IMR-90 (cell line): ENCODE results near the gene ESAM. TPM values are rescaled to one million over a fixed set of nuclear protein-coding genes. Genes with fewer than 3 reads are reported as not detected.

Source experiments
- ATAC-seq: fragments of 200-7000 bp; cut with Tn5 transposase; 2 replicates; pipeline ENCODE4 v1.9.1; 2020; ENCODE audit warnings: low read depth, mild to moderate bottlenecking, moderate library complexity
- BruUV-seq: library from RNA; stranded (reverse); fragments of 400-500 nt; replicated peaks from 2 replicates; lab custom pipeline; 2021; lab: Mats Ljungman, UMichigan
- CTCF ChIA-PET: fragments of 300-600 bp; formaldehyde crosslinking; extraction: SDS; loops from one replicate; lab custom pipeline; 2021; ENCODE audit warnings: antibody characterized with exemption; lab: Yijun Ruan, JAX
- POLR2A ChIA-PET: fragments of 300-600 bp; sonication (Branson Sonifier 250); formaldehyde crosslinking; loops from one replicate; lab custom pipeline; 2022; ENCODE audit warnings: antibody characterized with exemption; ENCODE audit not compliant: unreplicated experiment; lab: Charles Lee
- DNase-seq: peaks from one replicate; pipeline ENCODE4 v3.0.0; 2013
- H2AFZ ChIP-seq: replicated peaks from 2 replicates; pipeline ENCODE3; 2013; ENCODE audit warnings: low read length, mild to moderate bottlenecking; ENCODE audit not compliant: poor library complexity
- H2AK5ac ChIP-seq: 2 replicates; pipeline ENCODE4 v1.6.1; 2013; ENCODE audit warnings: low read depth, low read length, inconsistent platforms
- H2AK9ac ChIP-seq: replicated peaks from 2 replicates; pipeline ENCODE3; 2013; ENCODE audit warnings: mild to moderate bottlenecking, low read depth, low read length, moderate library complexity; ENCODE audit not compliant: poor library complexity
- H2BK120ac ChIP-seq: 2 replicates; pipeline ENCODE4 v1.6.1; 2013; ENCODE audit warnings: low read depth, low read length, inconsistent platforms
- H2BK15ac ChIP-seq: 3 replicates; pipeline ENCODE4 v1.6.1; 2013; ENCODE audit warnings: low read depth, low read length, inconsistent platforms
- H2BK20ac ChIP-seq: 2 replicates; pipeline ENCODE4 v1.6.1; 2013; ENCODE audit warnings: low read depth, mild to moderate bottlenecking, inconsistent platforms, low read length, moderate library complexity
- H2BK5ac ChIP-seq: 2 replicates; pipeline ENCODE4 v1.6.1; 2013; ENCODE audit warnings: mild to moderate bottlenecking, low read depth, low read length, inconsistent platforms; ENCODE audit not compliant: poor library complexity, severe bottlenecking
- H3K14ac ChIP-seq: replicated peaks from 2 replicates; pipeline ENCODE4 v1.6.1; 2013; ENCODE audit warnings: low read depth, low read length, inconsistent platforms
- H3K18ac ChIP-seq: 2 replicates; pipeline ENCODE4 v1.6.1; 2013; ENCODE audit warnings: low read depth, low read length, control low read depth
- H3K23ac ChIP-seq: 2 replicates; pipeline ENCODE4 v1.6.1; 2013; ENCODE audit warnings: low read depth, low read length, inconsistent platforms
- H3K27ac ChIP-seq: 2 replicates; pipeline ENCODE4 v1.5.1; 2013; ENCODE audit warnings: mild to moderate bottlenecking, control low read depth, low read length; ENCODE audit not compliant: insufficient read depth
- H3K27me3 ChIP-seq: 2 replicates; pipeline ENCODE4 v1.6.1; 2013; ENCODE audit warnings: low read length; ENCODE audit not compliant: control insufficient read depth, insufficient read depth
- H3K36me3 ChIP-seq: 2 replicates; pipeline ENCODE4 v1.6.1; 2013; ENCODE audit warnings: low read length, mixed read lengths; ENCODE audit not compliant: control insufficient read depth, insufficient read depth
- H3K4ac ChIP-seq: 2 replicates; pipeline ENCODE4 v1.6.1; 2013; ENCODE audit warnings: low read depth, low read length, inconsistent platforms
- H3K4me1 ChIP-seq: 2 replicates; pipeline ENCODE4 v1.6.1; 2013; ENCODE audit warnings: low read length, mixed read lengths; ENCODE audit not compliant: control insufficient read depth, insufficient read depth
- H3K4me2 ChIP-seq: 2 replicates; pipeline ENCODE4 v1.6.1; 2013; ENCODE audit warnings: low read depth, mild to moderate bottlenecking, control low read depth, low read length, moderate library complexity
- H3K4me3 ChIP-seq: 2 replicates; pipeline ENCODE4 v1.5.1; 2013; ENCODE audit warnings: low read depth, mild to moderate bottlenecking, control low read depth, low read length, moderate library complexity; ENCODE audit not compliant: insufficient read depth
- H3K56ac ChIP-seq: 2 replicates; pipeline ENCODE4 v1.6.1; 2013; ENCODE audit warnings: low read length, inconsistent platforms; ENCODE audit not compliant: insufficient read depth; ENCODE audit errors: extremely low read depth
- H3K79me1 ChIP-seq, 2 experiments: 2 replicates each; pipeline ENCODE4 v1.6.1; 2013; ENCODE audit warnings: low read length in 2 of 2, inconsistent platforms in 1 of 2, low read depth in 1 of 2
- H3K9ac ChIP-seq: 2 replicates; pipeline ENCODE4 v1.6.1; 2013; ENCODE audit warnings: low read depth, low read length, control low read depth
- H3K9me1 ChIP-seq: 2 replicates; pipeline ENCODE4 v1.6.1; 2013; ENCODE audit warnings: low read length, inconsistent platforms; ENCODE audit not compliant: insufficient read depth
- H3K9me3 ChIP-seq: 2 replicates; pipeline ENCODE4 v1.6.1; 2013; ENCODE audit warnings: low read length; ENCODE audit not compliant: control insufficient read depth, insufficient read depth
- H4K20me1 ChIP-seq: 2 replicates; pipeline ENCODE4 v1.6.1; 2013; ENCODE audit warnings: low read length, inconsistent platforms; ENCODE audit not compliant: insufficient read depth
- H4K5ac ChIP-seq: 2 replicates; pipeline ENCODE4 v1.6.1; 2013; ENCODE audit warnings: mild to moderate bottlenecking, low read depth, low read length, control low read depth
- H4K8ac ChIP-seq, 2 experiments: 2 replicates each; pipeline ENCODE4 v1.6.1; 2013; ENCODE audit warnings: low read depth in 2 of 2, low read length in 2 of 2, control low read depth in 1 of 2, inconsistent platforms in 1 of 2
- H4K91ac ChIP-seq: 2 replicates; pipeline ENCODE4 v1.6.1; 2013; ENCODE audit warnings: low read depth, low read length, inconsistent platforms; ENCODE audit not compliant: insufficient read depth
- CEBPB ChIP-seq: IDR thresholded peaks from 2 replicates; pipeline ENCODE4 v1.6.1; 2012; ENCODE audit warnings: low read depth, low read length, improper control_type of control experiment
- CHD1 ChIP-seq: IDR thresholded peaks from 2 replicates; pipeline ENCODE4 v1.6.1; 2012; ENCODE audit warnings: low read depth, low read length, improper control_type of control experiment
- NFE2L2 ChIP-seq: fragments of 150-350 bp; IDR thresholded peaks from 2 replicates; pipeline ENCODE4 v1.6.1; 2016; ENCODE audit warnings: low read depth, mild to moderate bottlenecking, low read length
- RFX5 ChIP-seq: IDR thresholded peaks from 2 replicates; pipeline ENCODE4 v1.8.0; 2012; ENCODE audit warnings: low read depth, mild to moderate bottlenecking, low read length, moderate library complexity
- SMC3 ChIP-seq: fragments of 150-350 bp; IDR thresholded peaks from 2 replicates; pipeline ENCODE4 v1.6.1; 2016; ENCODE audit warnings: low read depth, mild to moderate bottlenecking, antibody characterized with exemption, low read length, moderate library complexity
- WGBS, 2 experiments: methylation state at CpG; one replicate each; pipeline versions ENCODE4 v1.1.5 to v1.1.7; 2013; ENCODE audit warnings: missing lambda C conversion rate in 2 of 2; ENCODE audit not compliant: insufficient read length in 1 of 2; ENCODE audit errors: extremely low coverage in 2 of 2; 5-methylcytosine and 5-hydroxymethylcytosine counted together
- dilution Hi-C: fragments of 300-500 bp; cut with HindIII; formaldehyde crosslinking; loops from one replicate; pipeline ENCODE4 v1.14.3; 2018; ENCODE audit warnings: low sequenced_read_pairs; ENCODE audit not compliant: unreplicated experiment
- in situ Hi-C: fragments of 300-500 bp; cut with MboI; formaldehyde crosslinking; loops from 3 replicates; pipeline ENCODE4 v1.14.3; 2019; ENCODE audit warnings: low sequenced_read_pairs, inconsistent platforms, mixed read lengths
- intact Hi-C: fragments of 100-400 bp; cut with micrococcal nuclease; formaldehyde crosslinking; loops from 2 replicates; pipeline ENCODE4 v1.10.0; 2022
- polyA plus RNA-seq, 3 experiments: library from polyadenylated mRNA; depleted of rRNA; stranded (reverse); fragments of >200 nt; gene quantifications; 2 replicates each; pipeline ENCODE4 v1.2.3, GENCODE V29; 2012; ENCODE audit warnings: low replicate concordance in 1 of 3
- total RNA-seq: library from RNA; depleted of rRNA; stranded (reverse); fragments of >200 nt; gene quantifications from 2 replicates; pipeline ENCODE4 v1.2.3, GENCODE V29; 2012
- TF ChIP-seq, protein P1 (sequence below): fragments of 150-350 bp; IDR thresholded peaks from 2 replicates; pipeline ENCODE4 v1.6.1; 2017; ENCODE audit warnings: mild to moderate bottlenecking, antibody characterized with exemption, low read length, low read depth
- TF ChIP-seq, protein P2 (sequence below): fragments of 150-350 bp; IDR thresholded peaks from 2 replicates; pipeline ENCODE4 v1.6.1; 2016; ENCODE audit warnings: low read depth, mild to moderate bottlenecking, low read length, moderate library complexity, borderline replicate concordance

ESAM gene
- total and polyA plus RNA-seq, 2 of the 4 experiments (the other 2 are of a cell fraction) = under 0.01 to 0.12 TPM

DNA sequence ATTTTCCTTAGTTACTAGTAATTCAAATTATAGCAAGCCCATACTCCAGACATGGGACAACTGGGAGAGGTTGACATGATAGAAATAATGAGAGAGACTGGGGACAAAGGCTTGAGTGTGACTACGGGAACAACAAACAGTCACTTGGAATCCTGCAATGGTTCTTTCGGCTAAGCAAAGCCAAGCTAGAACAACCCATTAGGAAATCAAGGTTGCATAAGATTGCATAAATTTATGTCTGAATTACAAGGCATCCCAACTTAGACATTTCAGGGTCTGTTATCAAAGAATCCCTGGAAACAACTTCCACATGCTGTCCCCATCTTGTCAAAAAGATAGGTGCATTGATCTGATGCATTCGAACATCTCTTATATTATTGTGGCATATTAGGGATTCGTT lies 32.5 kb downstream of the ESAM start:
- no peak for DNase-seq
- Histone ChIP-seq H2BK5ac (no peak overlapping the region), H3K36me3 (no peaks in the 10 kb centered on the region), H3K27ac (no peak overlapping the region), H3K56ac (no peak overlapping the region), H4K91ac (no peak overlapping the region), H3K18ac (no peak overlapping the region), H3K27me3 (peaks cover 7% of the 10 kb centered on the region; the same call in 1 of the 2 replicates), H3K9ac (no peak overlapping the region), H3K14ac (no peak overlapping the region), H2BK20ac (no peak overlapping the region), H2BK120ac (no peak overlapping the region), H3K23ac (no peak overlapping the region), H2AFZ (no peak overlapping the region), H4K5ac (no peak overlapping the region), H2AK5ac (no peak overlapping the region), H3K9me3 (no peaks in the 10 kb centered on the region), H3K4me3 (no peak overlapping the region), H3K4me2 (no peak overlapping the region), H3K79me1 (no peaks in the 10 kb centered on the region), H2BK15ac (no peak overlapping the region), H3K4ac (no peak overlapping the region), H4K20me1 (no peaks in the 10 kb centered on the region), H3K9me1 (peaks cover 12% of the 10 kb centered on the region), H3K4me1 (peaks cover 5% of the 10 kb centered on the region), H2AK9ac (no peak overlapping the region), H4K8ac (no peak overlapping the region)
- dilution Hi-C loops = no loop called here
- ChIA-PET CTCF (no interaction called here), POLR2A (no interaction called here)
- 60% methylated on average over 1 of the region's 4 CpGs; no CpG with 5 or more reads in 1 of the 2 experiments for WGBS, 2 experiments
- BruUV-seq = no TSS peak
- intact Hi-C loops = no loop called here
- ATAC-seq = no peak
- TF ChIP-seq NFE2L2 = no peak
- no peak for TF ChIP-seq SMC3
- no peak for TF ChIP-seq CHD1
- TF ChIP-seq, protein P1, sequence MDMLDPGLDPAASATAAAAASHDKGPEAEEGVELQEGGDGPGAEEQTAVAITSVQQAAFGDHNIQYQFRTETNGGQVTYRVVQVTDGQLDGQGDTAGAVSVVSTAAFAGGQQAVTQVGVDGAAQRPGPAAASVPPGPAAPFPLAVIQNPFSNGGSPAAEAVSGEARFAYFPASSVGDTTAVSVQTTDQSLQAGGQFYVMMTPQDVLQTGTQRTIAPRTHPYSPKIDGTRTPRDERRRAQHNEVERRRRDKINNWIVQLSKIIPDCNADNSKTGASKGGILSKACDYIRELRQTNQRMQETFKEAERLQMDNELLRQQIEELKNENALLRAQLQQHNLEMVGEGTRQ = no peak
- TF ChIP-seq RFX5 = no peak
- TF ChIP-seq CEBPB = no peak
- TF ChIP-seq, protein P2, sequence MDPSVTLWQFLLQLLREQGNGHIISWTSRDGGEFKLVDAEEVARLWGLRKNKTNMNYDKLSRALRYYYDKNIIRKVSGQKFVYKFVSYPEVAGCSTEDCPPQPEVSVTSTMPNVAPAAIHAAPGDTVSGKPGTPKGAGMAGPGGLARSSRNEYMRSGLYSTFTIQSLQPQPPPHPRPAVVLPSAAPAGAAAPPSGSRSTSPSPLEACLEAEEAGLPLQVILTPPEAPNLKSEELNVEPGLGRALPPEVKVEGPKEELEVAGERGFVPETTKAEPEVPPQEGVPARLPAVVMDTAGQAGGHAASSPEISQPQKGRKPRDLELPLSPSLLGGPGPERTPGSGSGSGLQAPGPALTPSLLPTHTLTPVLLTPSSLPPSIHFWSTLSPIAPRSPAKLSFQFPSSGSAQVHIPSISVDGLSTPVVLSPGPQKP = no peak
- in situ Hi-C loops = no loop called here
